GM12892 (cell line): ENCODE measurements around the gene ZNF536.

ENCODE experiments used
- DNase-seq: peaks from one replicate; pipeline ENCODE4 v3.0.0; 2011; ENCODE audit not compliant: insufficient read length
- FAIRE-seq: peaks from 2 replicates; lab custom pipeline; 2011; peaks lifted over from hg19 to GRCh38; lab: Jason Lieb, UNC
- POLR2A ChIP-seq: IDR thresholded peaks from 2 replicates; pipeline ENCODE4 v1.6.1; 2011; ENCODE audit warnings: low read depth, low read length, control low read depth
- POLR2AphosphoS5 ChIP-seq: IDR thresholded peaks from 2 replicates; pipeline ENCODE4 v1.6.1; 2011; ENCODE audit warnings: low read depth, low read length, control low read depth
- TAF1 ChIP-seq: IDR thresholded peaks from 2 replicates; pipeline ENCODE4 v1.6.1; 2011; ENCODE audit warnings: low read depth, mild to moderate bottlenecking, control low read depth, low read length, borderline replicate concordance

The ZNF536 gene

GRCh38 chr19:30535011-30535410 lies 162.8 kb downstream of the ZNF536 start:
- FAIRE-seq (no peak), DNase-seq (no peak)
- no peak for TF ChIP-seq POLR2A
- no peak for TF ChIP-seq TAF1
- TF ChIP-seq POLR2AphosphoS5 = no peak

GRCh38 chr19:30536975-30537374 lies 164.8 kb downstream of the ZNF536 start:
- DNase-seq = no peak
- no peak for TF ChIP-seq POLR2A
- no peak for TF ChIP-seq POLR2AphosphoS5
- TF ChIP-seq TAF1 = no peak
- no peak for FAIRE-seq

GRCh38 chr19:30539315-30539714 lies 167.1 kb downstream of the ZNF536 start:
- TF ChIP-seq POLR2A (no peak), POLR2AphosphoS5 (no peak), TAF1 (no peak)
- DNase-seq = no peak
- no peak for FAIRE-seq

GRCh38 chr19:30539981-30540380 lies 167.8 kb downstream of the ZNF536 start:
- TF ChIP-seq POLR2AphosphoS5 (no peak), POLR2A (no peak), TAF1 (no peak)
- DNase-seq (no peak), FAIRE-seq (no peak)

GRCh38 chr19:30540761-30541160 lies 168.6 kb downstream of the ZNF536 start:
- FAIRE-seq = no peak
- DNase-seq = no peak
- TF ChIP-seq TAF1 (no peak), POLR2A (no peak), POLR2AphosphoS5 (no peak)

- TF ChIP-seq POLR2A = no peak
- TF ChIP-seq TAF1 = no peak
- TF ChIP-seq POLR2AphosphoS5 = no peak
- FAIRE-seq = no peak
- no peak for DNase-seq
Observed at GRCh38 chr19:30541575-30541974, 169.4 kb downstream of the ZNF536 start.

- DNase-seq = no peak
- no peak for TF ChIP-seq POLR2A
- no peak for TF ChIP-seq POLR2AphosphoS5
- TF ChIP-seq TAF1 = no peak
- FAIRE-seq = no peak
Observed at GRCh38 chr19:30543243-30543945, 171.2 kb downstream of the ZNF536 start.

GRCh38 chr19:30545752-30546151 lies 173.6 kb downstream of the ZNF536 start:
- DNase-seq = no peak
- no peak for TF ChIP-seq TAF1
- TF ChIP-seq POLR2A = no peak
- TF ChIP-seq POLR2AphosphoS5 = no peak
- no peak for FAIRE-seq

- no peak for TF ChIP-seq POLR2A
- no peak for TF ChIP-seq TAF1
- no peak for TF ChIP-seq POLR2AphosphoS5
- no peak for FAIRE-seq
- no peak for DNase-seq
Observed at GRCh38 chr19:30546332-30546731, 174.1 kb downstream of the ZNF536 start.

GRCh38 chr19:30547246-30547645 lies 175.1 kb downstream of the ZNF536 start:
- DNase-seq (no peak), FAIRE-seq (no peak)
- TF ChIP-seq POLR2AphosphoS5 (no peak), POLR2A (no peak), TAF1 (no peak)

- no peak for TF ChIP-seq TAF1
- TF ChIP-seq POLR2AphosphoS5 = no peak
- TF ChIP-seq POLR2A = no peak
- no peak for FAIRE-seq
- DNase-seq = no peak
Observed at GRCh38 chr19:30549151-30549550, 177.0 kb downstream of the ZNF536 start.

GRCh38 chr19:30551271-30551670 lies 179.1 kb downstream of the ZNF536 start:
- no peak for DNase-seq
- TF ChIP-seq POLR2AphosphoS5 (no peak), POLR2A (no peak), TAF1 (no peak)
- no peak for FAIRE-seq

- TF ChIP-seq POLR2AphosphoS5 (no peak), POLR2A (no peak)
- DNase-seq = no peak
- no peak for FAIRE-seq
Observed at GRCh38 chr19:30552593-30552992, 180.4 kb downstream of the ZNF536 start.
